Aorta (tissue), 5 donors: ENCODE results near the gene GPR75. TPM values are rescaled to one million over a fixed set of nuclear protein-coding genes. Genes with fewer than 3 reads are reported as not detected.
"Not testable (repeated sequence)": the region's sequence is repeated elsewhere in the genome, so short reads cannot be mapped to it uniquely, and the experiment has no call there.

Experiments used
- ATAC-seq: fragments of 200-7000 bp; cut with Tn5 transposase; one replicate; pipeline ENCODE4 v1.9.1; 2022; ENCODE audit warnings: moderate library complexity; ENCODE audit not compliant: low FRiP score
- DNase-seq, 2 donors: peaks; one replicate each; pipeline ENCODE4 v3.0.0-alpha.2; 2020
- H3K27ac ChIP-seq, 2 donors: one replicate each; pipeline ENCODE4 v1.5.1; 2013; ENCODE audit warnings: low read length in 2 of 2, mild to moderate bottlenecking in 2 of 2, moderate library complexity in 2 of 2, control low read depth in 1 of 2, inconsistent platforms in 1 of 2, low read depth in 1 of 2
- H3K27me3 ChIP-seq, 2 donors: one replicate each; pipeline ENCODE4 v1.6.1; 2013; ENCODE audit warnings: control low read depth in 1 of 2, low read length in 1 of 2, mild to moderate bottlenecking in 1 of 2, moderate library complexity in 1 of 2; ENCODE audit not compliant: insufficient read depth in 2 of 2, control insufficient read depth in 1 of 2
- H3K36me3 ChIP-seq, 2 donors: one replicate each; pipeline ENCODE4 v1.6.1; 2013; ENCODE audit warnings: control low read depth in 1 of 2, low read length in 1 of 2, mild to moderate bottlenecking in 1 of 2; ENCODE audit not compliant: insufficient read depth in 2 of 2, control insufficient read depth in 1 of 2
- H3K4me1 ChIP-seq, 2 donors: one replicate each; pipeline ENCODE4 v1.6.1; 2013; ENCODE audit warnings: low read length in 2 of 2, control low read depth in 1 of 2, mild to moderate bottlenecking in 1 of 2, moderate library complexity in 1 of 2; ENCODE audit not compliant: insufficient read depth in 2 of 2, control insufficient read depth in 1 of 2
- H3K4me3 ChIP-seq, 2 donors: one replicate each; pipeline ENCODE4 v1.5.1; 2013; ENCODE audit warnings: low read length in 2 of 2, control low read depth in 1 of 2, mild to moderate bottlenecking in 1 of 2
- H3K9me3 ChIP-seq: one replicate; pipeline ENCODE4 v1.6.1; 2013; ENCODE audit warnings: mild to moderate bottlenecking, low read length; ENCODE audit not compliant: control insufficient read depth
- WGBS, 2 donors: extraction: QIAGEN DNeasy Blood & Tissue Kit; methylation state at CpG; one replicate each; pipeline ENCODE4 v1.1.7; 2013; 5-methylcytosine and 5-hydroxymethylcytosine counted together
- intact Hi-C, 2 donors: fragments of 100-400 bp; cut with DNase I; formaldehyde crosslinking; loops; one replicate each; pipeline versions ENCODE4 v1.14.2 to v1.15.0; 2022
- polyA plus RNA-seq, 2 donors: library from polyadenylated mRNA; stranded (reverse); fragments of 200-250 nt; gene quantifications; one replicate each; pipeline ENCODE4 v1.2.3, GENCODE V29; 2013
- total RNA-seq, 2 donors: library from RNA; stranded (reverse); fragmentation: NEBNext Ultra II Directional; extraction: Animal tissue kit (Norgen Biotek cat#: 25700); gene quantifications; one replicate each; pipeline ENCODE4 v1.2.1, GENCODE V29; 2021
- donor health status: healthy with polysubstance abuse.
- donor health status: Bipolar disorder and iron deficiency.
- donor health status: DM: no; HTN: no; CAD: no.
- donor health status: DM: no; HTN: no; CAD: no.
- donor health status: DM: yes; HTN: yes; CAD: no.

GPR75 gene
- total and polyA plus RNA-seq, 4 donors: 0.90 to 4.3 (median 3.1) TPM; not detected in 1

DNA sequence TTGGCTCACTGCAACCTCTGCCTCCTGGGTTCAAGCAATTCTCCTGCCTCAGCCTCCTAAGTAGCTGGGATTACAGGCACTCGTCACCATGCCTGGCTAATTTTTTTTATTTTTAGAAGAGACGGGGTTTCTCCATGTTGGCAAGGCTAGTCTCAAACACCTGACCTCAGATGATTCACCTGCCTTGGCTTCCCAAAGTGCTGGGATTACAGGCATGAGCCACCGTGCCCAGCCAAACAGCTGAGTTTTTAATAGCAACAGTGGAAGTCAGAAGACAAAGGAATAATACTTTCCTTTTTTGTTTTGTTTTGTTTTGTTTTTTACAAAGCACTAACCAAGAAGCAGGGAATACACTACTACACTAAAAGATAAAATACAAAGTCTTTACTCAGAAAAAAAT lies 16.9 kb downstream of the GPR75 start:
- H3K27me3 ChIP-seq: no peaks in the 10 kb centered on the region
- intact Hi-C loops: no loop called here
- no peak for ATAC-seq

DNA sequence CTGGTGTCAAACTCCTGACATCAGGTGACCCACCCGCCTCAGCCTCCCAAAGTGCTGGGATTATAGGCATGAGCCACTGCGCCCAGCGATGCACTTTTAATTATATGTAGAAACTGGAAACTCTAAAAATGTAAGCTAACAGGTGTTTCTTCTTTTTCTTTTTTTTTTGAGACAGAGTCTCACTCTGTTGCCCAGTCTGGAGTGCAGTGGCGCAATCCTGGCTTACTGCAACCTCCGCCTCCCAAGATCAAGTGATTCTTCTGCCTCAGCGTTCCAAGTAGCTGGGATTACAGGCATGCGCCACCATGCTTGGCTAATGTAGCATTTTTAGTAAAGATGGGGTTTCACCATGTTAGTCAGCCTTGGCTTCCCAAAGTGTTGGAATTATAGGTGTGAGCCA lies 18.1 kb downstream of the GPR75 start:
- H3K27ac ChIP-seq, H3K36me3 ChIP-seq, H3K4me1 ChIP-seq, DNase-seq, intact Hi-C loops, H3K4me3 ChIP-seq, ATAC-seq, H3K9me3 ChIP-seq, H3K27me3 ChIP-seq: not testable (repeated sequence)
- 98% methylated on average over 7 of the region's 7 CpGs for WGBS, 2 donors

More for the DNA sequence above, 16.9 kb downstream of the GPR75 start:
- Histone ChIP-seq H3K36me3 (no peaks in the 10 kb centered on the region), H3K4me1 (no peaks in the 10 kb centered on the region), H3K9me3 (no peaks in the 10 kb centered on the region), H3K27ac (no peak overlapping the region), H3K4me3 (no peak overlapping the region)
- no peak for DNase-seq
- WGBS, 2 donors: 23 to 32% methylated on average over 3 of the region's 3 CpGs

GRCh38 chr2:53840580-53840979 lies 19.2 kb downstream of the GPR75 start:
- ATAC-seq (no peak), DNase-seq (no peak)
- H3K9me3 ChIP-seq: no peaks in the 10 kb centered on the region
- WGBS, 2 donors: 67 to 84% methylated on average over 1 of the region's 1 CpG
- intact Hi-C loops: no loop called here
- H3K27me3 ChIP-seq: no peaks in the 10 kb centered on the region
- H3K36me3 ChIP-seq: no peaks in the 10 kb centered on the region
- H3K4me1 ChIP-seq: no peaks in the 10 kb centered on the region
- H3K4me3 ChIP-seq: no peak overlapping the region
- H3K27ac ChIP-seq: no peak overlapping the region

GRCh38 chr2:53829980-53830290 lies 29.8 kb downstream of the GPR75 start:
- intact Hi-C loops, H3K27me3 ChIP-seq, H3K4me1 ChIP-seq, DNase-seq, H3K4me3 ChIP-seq, H3K9me3 ChIP-seq, ATAC-seq, H3K27ac ChIP-seq, H3K36me3 ChIP-seq: not testable (repeated sequence)
- 87 to 93% methylated on average over 4 of the region's 4 CpGs for WGBS, 2 donors

GRCh38 chr2:53829273-53829979 lies 30.3 kb downstream of the GPR75 start:
- WGBS, 2 donors: 86 to 89% methylated on average over 11 of the region's 11 CpGs
- no peaks in the 10 kb centered on the region for H3K9me3 ChIP-seq
- no peak for ATAC-seq
- DNase-seq: no peak
- no peaks in the 10 kb centered on the region for H3K4me1 ChIP-seq
- peaks cover 0 to 4% of the 10 kb centered on the region in 2 donors for H3K36me3 ChIP-seq
- no peak overlapping the region for H3K27ac ChIP-seq
- H3K27me3 ChIP-seq: no peaks in the 10 kb centered on the region
- intact Hi-C loops: no loop called here
- no peak overlapping the region for H3K4me3 ChIP-seq

DNA sequence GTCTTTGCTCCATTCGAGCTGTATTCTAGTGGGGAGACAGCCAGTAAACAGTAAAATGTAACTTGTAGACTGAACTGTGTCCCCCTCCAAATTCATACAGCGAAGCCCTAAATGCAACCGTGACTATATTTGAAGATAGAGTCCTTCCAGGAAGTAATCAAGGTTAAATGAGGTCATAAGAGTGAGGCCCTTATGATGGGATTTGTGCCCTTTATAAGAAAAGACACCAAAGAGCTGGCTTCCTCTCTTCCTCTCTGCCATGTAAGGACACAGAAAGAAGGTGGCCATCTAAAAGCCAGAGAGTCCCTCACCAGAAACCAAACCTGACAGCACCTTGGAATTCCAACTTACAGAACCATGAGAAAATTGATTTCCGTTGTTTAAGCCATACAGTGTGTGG lies 31.4 kb downstream of the GPR75 start:
- Histone ChIP-seq H3K36me3 (peaks cover 0 to 4% of the 10 kb centered on the region in 2 donors), H3K9me3 (no peaks in the 10 kb centered on the region), H3K27me3 (no peaks in the 10 kb centered on the region), H3K4me3 (no peak overlapping the region), H3K4me1 (no peaks in the 10 kb centered on the region), H3K27ac (no peak overlapping the region)
- no peak for ATAC-seq
- 97 to 98% methylated on average over 4 of the region's 4 CpGs for WGBS, 2 donors
- intact Hi-C loops: no loop called here
- no peak for DNase-seq

DNA sequence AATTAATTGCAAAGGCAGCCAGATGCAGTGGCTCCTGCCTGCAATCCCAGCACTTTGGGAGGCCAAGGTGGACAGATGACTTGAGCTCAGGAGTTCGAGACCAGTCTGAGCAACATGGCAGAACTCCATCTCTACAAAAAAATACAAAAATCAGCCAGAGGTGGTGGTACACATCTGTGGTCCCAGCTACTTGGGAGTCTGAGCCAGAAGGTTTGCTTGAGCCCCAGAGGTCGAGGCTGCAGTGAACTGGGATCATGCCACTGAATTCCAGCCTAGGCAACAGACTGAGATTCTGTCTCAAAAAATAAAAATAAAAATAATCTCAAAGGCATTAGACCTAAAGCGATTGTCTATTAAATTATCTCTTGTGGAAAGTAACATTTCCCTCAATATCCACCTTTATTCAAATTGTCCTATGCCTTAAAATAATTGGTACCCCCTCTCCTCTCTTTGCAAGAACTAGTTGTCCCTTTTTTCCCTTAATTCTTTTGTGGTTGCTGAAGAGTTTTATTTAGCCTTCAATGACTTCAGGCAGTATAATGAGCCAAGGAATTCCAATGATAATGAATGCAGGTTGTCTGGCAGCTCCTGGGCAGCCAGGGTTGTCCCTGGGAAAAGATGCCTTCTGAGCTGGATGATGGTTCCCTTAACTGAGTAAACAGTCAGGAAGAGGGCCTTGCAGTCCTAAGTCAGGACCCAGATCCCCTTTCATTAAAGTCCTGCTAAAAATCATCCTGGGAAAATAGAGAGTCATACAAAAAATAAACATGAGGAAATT lies 32.2 kb downstream of the GPR75 start:
- Histone ChIP-seq H3K9me3 (no peaks in the 10 kb centered on the region), H3K4me1 (no peaks in the 10 kb centered on the region), H3K36me3 (peaks cover 0 to 4% of the 10 kb centered on the region in 2 donors), H3K27me3 (no peaks in the 10 kb centered on the region), H3K4me3 (no peak overlapping the region), H3K27ac (no peak overlapping the region)
- intact Hi-C loops: no loop called here
- DNase-seq: no peak
- 84 to 89% methylated on average over 3 of the region's 3 CpGs for WGBS, 2 donors
- ATAC-seq: no peak

GRCh38 chr2:53826587-53827397 lies 33.0 kb downstream of the GPR75 start:
- no peak overlapping the region for H3K27ac ChIP-seq

More at GRCh38 chr2:53826587-53827397, 33.0 kb downstream of the GPR75 start:
- Histone ChIP-seq H3K36me3 (peaks cover 0 to 4% of the 10 kb centered on the region in 2 donors), H3K27me3 (no peaks in the 10 kb centered on the region), H3K4me1 (no peaks in the 10 kb centered on the region), H3K4me3 (no peak overlapping the region), H3K9me3 (no peaks in the 10 kb centered on the region)
- no peak for DNase-seq
- ATAC-seq: no peak
- 72 to 79% methylated on average over 3 of the region's 3 CpGs for WGBS, 2 donors
- intact Hi-C loops: no loop called here
